ENCODE data around the gene KCNJ6.
A peak's percentile ranks its signal among the peaks of the same experiment; 100 is the strongest.

Gene KCNJ6

DNA sequence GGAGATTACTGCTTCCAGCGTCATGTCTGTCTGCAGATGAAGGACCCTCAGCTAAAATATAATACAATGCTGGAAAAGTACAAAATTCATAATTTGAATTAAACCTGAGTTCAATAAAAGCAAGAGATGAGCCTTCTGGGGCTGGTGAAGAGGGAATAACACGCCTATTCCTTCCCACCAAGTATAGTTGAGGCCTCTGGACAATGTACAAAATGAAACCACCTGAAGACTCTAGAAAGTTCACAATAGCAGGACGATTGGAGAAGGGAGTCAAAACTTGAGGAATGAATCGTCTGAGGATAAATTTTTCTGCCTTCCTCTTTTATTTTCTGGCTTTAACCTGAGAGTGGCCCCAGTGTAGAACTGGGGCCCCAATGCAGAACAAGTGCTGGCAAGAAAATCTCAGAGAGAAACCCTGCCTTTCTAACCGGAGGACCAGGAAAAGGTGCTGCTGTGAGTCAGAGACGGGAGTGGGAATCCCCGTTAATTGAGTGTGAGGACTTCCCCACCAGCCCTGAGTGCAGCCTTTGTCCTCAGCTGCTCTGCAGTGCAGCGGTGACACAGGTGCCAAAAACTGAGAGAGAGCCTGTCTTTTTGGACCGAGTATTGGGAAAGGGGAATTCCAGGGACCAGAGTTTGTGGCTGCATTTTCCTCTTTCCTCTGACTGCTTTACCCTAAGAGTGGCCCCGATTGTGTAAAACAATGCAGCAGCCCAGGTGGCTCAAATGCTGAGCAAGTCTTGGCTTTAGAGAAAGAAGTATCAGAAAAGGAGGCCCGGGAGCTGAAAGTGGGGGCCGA lies 284.7 kb downstream of the KCNJ6 start:
- DNase-seq = peak; percentile 12

DNA sequence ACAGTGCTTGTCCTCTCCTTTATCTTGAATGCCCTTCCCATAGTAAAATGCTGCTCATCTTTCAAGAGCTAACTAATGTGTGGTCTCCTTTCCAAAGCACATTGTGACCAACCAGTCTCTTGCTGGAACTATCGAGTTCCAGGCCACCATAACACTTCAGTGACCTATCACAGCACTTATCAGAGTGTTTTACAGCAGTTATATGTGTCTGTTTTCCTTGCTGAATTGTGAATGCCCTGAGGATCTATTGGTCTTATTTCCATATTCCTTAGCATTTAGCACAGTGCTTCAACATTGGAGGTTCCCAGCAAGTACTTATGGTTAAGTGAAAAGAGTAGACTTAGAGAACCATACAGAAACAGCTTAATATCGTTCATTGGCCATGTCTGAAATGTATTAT lies 285.4 kb downstream of the KCNJ6 start:
- DNase-seq = no peak

DNA sequence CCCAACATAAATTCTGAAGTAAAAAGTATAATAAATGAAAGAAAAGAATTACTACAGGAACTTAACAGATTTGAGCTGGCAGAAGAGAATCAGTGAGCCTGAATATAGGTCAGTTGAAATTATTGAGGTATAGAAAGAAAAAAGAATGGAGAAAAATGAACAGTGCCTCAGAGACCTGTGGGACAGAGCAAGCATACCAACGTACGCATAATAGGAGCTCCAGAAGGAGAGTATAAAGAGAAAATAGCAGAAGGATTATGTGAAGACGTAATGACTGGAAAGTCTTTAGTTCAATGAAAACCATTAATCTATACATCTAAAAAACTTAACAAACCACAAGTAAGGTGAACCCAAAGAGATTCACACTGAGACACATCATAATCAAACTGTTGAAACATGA lies 287.9 kb downstream of the KCNJ6 start:
- no peak for DNase-seq

DNA sequence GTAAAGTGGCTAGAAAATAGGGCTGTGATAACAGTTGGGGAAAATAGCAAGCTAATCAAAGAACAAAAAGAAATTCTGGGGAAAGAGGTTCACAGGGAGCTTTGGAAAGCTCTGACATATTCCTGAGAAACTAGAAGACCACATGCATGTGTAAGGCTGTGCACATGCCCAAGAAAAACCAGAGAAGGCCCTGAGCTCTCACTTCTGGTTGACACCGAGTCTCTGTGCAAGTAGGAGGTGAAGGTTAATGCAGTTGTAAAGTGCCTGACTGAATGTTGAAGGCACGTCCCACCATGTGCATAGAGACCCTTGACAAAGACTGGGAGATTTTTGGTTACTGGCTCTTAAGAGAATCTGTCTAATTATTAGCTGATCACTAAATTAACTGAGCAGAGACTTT lies 288.7 kb downstream of the KCNJ6 start:
- no peak for DNase-seq

DNA sequence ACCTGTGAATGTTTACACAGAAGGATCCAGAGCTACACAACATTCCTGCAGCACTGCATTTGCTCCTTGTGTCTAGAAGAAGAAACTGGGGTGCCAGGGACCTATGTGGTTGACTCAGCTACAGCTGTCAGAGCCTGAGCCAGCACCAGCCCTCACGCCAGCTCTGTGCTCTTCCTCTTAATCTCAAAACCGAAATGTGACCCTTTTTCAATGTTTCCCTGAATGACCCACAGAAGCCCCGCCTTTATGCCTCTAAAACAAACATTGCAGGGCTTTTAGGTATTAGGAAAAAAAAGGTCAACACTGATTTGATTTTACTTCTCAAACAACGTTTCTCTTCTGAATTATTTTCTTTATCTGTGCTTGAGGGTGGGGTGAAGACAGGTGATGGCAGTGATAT lies 289.2 kb downstream of the KCNJ6 start:
- peak; percentile 19 for DNase-seq

DNA sequence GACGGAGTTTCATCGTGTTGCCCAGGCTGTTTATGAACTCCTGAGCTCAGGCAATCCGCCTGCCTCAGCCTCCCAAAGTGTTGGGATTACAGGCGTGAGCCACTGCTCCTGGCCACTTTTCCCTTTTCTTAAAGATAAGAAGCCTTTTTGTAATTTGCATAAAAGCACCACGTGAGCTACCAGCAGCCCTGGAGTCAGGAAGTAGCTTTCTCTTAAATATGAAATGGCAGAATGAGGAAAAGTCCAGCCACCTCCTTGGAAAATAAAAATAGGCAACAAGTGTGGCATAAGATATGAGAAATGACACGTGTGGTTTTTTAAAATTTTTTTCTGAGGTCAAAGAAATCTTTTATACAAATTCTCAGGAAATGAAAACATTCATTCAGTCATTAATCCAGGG lies 289.9 kb downstream of the KCNJ6 start:
- DNase-seq = no peak

DNA sequence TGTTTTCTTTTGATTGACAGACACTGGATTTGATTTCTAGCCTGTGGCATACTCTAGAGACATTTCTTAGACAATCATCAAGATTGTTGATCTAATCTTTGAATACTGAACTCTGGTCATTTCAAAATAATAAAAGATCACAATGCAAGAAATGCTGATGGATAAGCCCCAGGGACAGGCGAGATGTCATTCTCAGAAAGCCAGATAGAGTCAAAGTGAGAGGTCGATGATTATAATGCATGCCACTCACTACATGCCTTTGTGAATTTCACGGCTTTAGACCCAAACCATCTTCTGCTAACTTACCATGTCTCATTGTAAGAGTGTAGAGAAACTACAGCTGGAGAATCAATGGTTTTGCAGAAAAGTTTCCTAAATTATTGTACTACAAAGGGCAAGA lies 292.6 kb downstream of the KCNJ6 start:
- no peak for DNase-seq

DNA sequence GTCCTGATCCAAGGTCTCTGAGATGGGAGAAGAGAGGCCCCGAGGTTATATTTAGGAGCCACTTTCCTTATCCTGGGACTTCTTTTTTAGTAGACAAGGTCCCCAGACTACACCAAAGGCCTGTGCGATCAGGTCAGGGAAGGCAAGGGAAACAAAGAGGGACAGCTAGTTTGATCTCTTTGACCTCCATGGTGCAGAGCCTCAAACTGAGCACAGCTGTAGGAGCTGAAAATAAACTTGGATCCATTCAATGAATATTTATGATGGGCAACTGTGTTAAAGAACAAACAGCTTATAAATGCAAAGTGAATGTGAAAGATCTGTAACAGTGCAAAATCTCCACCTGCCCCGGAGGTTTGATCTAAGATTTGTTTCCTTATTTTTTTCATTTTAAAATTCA lies 293.1 kb downstream of the KCNJ6 start:
- DNase-seq = no peak

DNA sequence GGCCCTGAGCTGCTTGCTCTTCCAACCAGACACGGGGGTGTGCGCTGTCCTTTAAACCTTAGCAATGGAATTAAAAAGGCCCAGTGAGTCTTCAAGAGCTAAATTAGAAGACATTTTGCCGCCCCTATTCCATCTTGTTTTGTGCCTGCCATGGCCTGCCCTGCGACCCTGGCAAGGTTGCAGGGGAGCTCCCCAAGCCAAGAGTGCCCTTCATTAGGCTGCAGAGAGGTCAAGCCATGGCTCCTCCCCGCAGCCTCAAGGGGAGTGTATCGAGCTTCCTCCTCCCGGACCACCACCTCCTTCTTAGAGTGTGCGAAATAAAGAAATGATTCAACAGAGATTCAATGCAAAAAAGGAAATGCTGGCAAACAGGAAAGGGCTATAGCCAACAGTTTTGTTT lies 293.5 kb downstream of the KCNJ6 start:
- no peak for DNase-seq

DNA sequence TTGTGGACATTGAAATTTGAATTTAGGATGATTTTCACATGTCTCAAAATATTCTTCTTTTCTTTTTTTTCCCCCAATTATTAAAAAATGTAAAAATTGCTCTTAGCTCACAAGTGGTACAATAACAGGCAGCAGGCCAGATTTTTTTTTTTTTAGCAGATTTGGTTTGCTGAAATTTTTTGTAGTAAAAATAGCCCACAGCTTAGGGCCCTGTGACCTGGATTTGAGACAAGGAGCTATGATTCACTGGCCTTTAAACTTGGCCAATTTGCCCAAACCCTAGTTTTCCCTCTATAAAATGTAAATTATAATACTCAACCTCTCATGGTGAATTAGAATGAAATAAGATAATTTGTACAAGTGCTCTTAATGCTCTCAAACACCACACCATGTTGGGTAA lies 295.9 kb downstream of the KCNJ6 start:
- no peak for DNase-seq

DNA sequence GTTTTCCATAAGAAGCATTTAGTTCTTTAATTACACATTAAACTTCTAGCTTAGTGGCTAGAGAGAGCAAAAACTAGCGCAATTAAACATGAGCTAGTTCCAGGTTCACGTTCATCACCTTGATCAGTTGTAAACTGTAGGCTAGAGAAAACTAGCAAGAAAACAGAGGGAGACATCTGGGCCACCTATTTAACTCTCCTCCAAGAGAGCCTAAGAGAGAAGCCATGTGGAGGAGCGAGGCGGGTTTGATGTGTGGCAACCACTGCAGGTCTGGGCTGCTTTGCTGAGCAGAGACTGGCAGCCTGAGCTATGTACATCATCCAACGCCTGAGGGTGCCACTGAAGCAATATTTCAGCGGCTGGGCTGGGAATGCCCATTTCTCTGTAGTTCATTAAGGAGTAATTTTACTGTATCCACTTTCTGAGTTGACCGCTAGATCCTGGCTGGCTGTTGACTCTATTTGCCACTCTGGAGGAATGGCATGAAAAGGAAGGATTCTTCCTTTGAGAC lies 296.7 kb downstream of the KCNJ6 start:
- DNase-seq = no peak

DNA sequence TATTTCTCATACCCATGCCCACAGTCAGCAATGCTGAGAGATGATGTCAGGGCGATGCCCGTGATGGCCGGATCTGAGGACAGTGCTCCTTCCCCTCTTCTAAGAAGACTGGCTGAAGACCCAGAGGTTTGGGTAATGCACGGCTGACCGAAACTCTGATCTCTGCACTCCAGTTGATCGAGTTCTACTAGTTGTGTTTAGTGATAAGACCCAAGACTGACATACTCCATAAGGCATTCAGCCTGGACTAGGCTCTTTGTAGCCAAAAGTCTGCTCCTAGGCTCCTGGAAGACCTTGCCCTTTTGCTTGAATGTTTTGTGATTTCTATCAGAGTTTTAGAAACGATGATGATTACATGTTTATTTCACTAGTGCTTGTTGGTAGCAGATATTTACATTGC lies 298.2 kb downstream of the KCNJ6 start:
- no peak for DNase-seq

DNA sequence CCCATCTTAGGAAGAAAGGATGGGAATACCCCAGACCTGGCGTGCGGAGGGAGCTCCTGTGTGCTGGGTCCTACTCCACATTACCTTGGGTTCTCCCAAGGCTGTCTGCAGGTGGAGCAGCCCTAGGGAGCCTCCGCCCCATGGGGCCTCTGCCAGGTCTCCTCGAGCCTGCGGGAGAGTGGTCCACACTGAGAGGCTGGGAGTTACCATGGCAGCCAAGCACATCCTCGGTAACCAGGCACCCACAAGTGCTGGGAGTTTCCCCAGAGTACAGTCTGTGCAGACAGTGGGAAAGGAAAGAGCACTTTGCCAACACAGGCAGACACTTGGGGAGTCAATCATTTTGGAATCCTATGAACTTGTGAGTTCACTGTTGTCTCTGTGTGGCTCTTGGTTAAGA lies 300.3 kb downstream of the KCNJ6 start:
- no peak for DNase-seq

DNA sequence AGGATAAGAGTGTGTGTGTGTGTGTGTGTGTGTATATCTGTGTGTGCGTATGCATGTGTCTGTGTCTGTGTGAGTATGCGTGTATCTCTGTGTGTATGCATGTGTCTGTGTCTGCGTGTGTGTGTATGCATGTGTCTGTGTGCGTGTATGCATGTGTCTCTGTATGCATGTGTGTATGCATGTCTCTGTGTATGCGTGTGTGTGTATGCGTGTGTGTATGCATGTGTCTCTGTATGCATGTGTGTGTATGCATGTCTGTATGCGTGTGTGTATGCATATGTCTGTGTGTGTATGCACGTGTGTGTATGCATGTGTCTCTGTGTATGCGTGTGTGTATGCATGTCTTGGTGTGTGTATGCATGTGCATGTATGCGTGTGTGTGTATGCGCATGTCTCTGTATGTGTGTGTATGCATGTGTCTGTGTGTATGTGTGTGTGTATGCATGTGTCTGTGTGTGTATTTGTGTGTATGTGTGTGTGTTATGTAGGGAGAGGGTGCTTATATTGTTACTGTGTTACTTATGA lies 301.8 kb downstream of the KCNJ6 start:
- no peak for DNase-seq

DNA sequence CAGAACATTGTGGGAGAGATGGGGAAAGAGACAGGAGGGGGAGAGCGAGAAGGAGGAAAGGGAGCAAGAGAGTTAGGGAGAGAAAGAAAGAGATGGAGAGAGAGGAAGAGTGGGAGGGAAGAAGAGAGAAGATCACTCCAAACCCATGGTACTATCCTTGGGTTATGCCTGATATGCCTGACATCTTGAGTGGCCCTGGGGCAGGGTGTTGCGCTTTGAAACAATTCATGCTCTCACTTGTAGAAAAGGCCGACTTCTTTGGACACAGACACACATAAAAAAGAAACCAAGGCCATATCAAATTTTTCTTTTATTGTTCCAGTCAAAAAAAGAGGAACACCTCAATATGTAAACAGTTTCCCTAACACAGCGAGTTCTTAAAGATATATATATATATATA lies 309.2 kb downstream of the KCNJ6 start:
- DNase-seq = no peak

DNA sequence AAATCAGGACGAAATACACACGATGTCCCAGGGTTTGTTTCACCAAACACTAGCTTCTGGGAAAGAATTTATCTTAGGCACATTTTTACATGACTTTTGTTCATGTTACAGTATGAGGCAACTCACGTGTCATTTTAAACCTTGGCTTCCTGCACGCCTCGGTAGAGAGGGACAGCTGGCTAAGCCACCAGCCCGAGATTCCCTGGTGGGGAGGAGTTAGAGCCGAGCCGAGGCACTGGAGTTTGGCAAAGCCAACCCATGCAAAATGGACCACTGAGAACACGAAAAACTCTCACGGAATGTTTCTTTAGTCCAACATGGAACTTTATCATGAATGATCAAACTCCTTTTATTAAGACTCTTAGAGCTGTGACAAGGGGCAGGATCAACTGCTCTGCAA lies 309.7 kb downstream of the KCNJ6 start:
- DNase-seq = no peak

DNA sequence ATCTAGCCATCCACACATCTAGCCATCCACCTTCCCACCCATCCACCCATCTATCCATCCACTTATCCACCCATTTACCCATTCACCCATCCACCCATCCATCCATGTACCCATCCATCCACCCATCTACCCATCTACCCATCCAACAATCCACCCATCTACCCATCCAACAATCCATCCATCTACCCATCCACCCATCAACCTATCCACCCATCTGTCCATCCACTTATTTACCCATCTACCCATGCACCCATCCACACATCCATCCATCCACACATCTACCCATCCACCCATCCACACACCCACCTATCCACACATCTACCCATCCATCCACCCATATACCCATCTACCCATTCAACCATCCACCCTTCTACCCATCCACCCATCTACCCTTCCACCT lies 311.3 kb downstream of the KCNJ6 start:
- DNase-seq = no peak

DNA sequence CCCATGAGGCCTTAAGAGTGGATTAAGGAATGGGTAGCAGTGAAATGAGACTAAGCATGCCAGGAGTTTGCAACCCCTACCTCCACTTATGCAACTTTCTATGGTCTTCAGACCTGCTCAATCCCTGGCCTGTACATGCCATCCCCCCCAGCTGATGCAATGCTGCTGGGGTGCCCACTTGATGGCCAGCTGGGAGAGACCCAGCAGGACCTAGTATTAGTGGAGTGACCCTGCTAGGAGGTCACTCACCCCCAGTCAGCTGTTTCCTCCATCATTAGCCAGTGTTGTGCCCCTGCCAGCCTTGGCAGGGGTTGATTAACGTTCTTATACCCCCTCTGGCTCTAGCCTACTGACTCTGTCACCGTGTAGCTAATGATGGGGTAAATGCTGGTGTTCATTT lies 313.1 kb downstream of the KCNJ6 start:
- DNase-seq = no peak

DNA sequence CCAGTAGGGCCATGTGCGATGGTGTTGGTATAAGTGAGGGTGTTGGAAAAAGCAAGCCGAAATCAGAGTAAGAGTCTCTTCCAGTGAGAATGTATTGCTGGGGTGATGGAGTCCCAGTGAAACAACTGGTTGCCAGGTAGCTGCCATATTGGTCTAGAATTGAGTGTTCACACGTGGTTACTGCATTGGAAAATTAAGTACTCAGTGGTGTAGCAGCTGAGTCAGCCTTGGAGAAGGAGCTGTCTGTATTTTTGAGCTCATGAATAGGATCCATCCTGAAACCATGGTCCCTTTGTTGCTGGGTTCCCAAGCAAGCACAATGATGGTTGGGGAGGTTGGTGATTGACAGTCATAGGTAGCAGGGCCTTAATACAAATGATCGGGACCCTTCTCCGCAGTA lies 314.3 kb downstream of the KCNJ6 start:
- DNase-seq = no peak

DNA sequence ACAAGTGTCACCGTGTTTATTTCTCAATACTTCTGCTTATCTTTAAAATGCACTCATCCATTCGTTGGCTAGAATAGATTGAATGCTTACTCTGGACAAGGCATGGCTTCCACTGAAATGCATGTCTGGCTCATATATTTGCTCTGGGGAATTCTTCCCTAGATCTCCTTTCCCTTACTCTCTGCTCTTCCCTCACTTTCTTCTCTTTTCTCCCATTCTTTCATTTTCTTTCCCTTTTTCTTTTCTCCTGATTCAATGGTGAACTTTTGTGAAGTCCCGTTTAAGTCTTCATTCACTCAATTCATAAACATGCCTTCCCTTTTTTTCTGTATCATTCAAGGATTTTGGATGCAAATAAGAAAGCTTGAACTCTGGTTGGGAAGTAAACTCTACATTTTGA lies 315.2 kb downstream of the KCNJ6 start:
- no peak for DNase-seq

DNA sequence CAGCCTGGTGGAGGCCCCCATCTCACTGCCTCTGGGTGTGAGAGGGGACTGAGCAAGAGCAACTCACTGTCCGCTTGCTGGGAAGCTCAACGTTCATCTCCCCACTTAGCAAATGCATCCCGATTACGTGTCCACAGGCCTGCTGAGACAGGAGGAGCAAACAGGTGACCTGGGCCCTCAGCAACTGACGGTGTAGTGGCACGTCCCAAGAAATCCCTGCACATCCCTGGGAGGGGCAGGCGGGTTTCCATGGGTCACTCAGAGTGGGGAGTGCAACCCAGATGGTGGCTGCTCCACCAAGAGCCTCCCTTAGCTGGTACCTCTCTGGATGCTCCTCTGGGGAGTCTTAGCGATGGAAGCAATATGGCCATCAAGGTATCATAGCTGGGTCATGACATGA lies 320.3 kb downstream of the KCNJ6 start:
- no peak for DNase-seq

DNA sequence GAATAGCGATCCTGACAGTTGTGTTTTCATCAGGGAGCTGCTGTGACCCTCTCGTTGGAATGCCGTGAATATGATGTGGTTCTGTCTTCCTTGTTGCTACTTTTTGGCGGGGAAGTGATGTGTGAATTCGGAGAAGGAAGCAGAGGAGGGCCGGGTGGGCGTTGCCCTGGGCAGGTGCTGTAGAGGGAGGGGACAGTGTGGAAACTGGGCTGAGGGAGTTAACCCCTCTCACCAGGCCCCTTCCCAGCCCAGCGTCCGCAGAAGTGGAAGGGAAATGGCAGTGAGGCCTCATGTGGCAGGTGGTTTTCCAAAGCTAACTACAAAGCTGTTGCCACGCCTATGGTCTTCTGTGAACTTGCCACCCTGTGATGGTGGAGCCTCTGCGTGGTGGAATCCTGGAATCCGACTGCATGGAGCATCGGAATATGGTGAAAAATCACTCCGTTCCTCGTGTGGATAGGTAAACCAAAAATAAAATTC lies 321.7 kb downstream of the KCNJ6 start:
- no peak for DNase-seq

DNA sequence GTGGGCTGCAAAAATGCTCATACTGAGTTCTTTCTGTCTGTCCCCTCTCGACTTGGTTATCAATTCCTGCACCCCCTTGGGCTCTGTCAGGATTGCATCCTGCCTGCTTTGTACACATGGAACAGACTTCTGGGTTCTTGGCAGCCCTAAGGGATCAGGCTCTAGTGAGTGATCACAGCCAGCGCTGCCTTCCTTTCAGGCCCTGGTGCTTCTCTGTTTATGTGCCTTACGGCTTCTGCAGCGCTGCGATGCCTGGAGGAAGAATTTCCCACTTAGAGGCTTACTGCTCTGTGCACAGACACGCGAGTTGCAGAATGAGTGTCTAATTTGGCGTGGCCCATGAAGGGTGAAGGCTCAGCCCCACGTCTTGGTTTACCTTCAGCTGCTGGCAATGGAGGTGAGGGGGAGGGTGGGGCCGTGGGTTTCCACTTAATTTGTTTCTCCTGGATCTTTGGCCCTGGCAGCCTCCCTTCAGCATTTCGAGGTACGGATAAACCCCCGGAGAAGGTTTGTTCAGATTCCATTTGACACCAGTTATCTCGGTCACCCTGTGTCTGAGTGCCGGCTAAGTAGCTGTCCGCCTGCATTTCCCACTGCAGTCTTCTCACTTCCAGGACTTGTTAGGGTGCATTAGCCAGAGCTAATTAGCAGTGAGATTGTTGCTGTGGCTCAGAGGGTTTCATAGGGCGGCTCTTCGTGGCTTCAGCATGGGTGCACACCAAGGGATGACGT lies 322.4 kb downstream of the KCNJ6 start:
- no peak for DNase-seq

DNA sequence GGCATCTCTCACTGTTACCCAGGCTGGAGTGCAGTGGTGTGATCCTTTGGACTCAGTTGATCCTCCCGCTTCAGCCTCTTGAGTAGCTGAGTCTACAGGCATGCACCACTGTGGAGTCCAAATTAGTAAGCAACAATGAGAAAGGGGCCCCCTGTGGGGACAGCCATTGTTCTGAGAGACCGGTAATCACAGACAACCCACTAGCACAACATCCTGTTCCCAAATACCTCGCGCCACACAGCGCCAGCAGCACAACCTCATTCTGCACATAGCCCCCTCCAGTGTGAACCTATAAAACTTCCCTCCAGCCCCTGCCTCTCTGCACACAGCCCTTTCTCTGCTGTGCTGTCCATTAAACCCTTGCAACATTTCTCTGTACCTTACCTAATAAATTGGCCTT lies 323.2 kb downstream of the KCNJ6 start:
- DNase-seq = peak; percentile 84
